ENCODE data around the gene TLN1.

The TLN1 gene

DNA sequence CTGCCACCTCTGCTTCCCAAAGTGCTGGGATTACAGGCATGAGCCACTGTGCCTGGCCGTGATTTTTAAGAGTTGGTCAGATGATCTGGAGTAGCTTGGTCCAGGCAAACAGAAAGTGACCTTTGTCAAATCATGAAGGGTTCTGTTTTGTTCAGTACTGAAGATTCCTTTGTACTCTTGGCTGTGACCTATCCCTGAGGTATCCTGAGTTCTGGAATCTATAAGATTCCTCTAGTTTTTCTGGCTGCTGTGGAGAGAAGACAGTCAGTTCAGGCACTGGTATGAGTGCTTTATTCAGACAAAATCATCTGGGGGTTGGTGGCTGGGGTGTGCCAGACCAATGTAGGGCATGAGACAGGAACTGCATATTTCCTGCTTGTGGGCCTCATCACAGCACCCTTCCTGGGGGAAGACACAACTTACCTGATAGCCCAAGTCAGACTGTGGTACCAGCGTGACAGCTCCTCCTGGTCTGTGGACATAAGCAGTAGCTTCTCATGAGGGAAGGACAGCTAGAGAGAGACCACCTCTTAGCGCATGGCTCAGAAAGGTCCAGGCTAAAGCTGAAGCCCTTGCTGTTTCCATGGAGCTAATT lies 70.1 kb downstream of the TLN1 start:
- ChIA-PET POLR2A (interaction anchor here (0.6 kb wide), 1 partner anchor 9 kb away, joined by 6 read pairs; no protein-coding TSS in a partner anchor), CTCF (interaction anchor here (0.8 to 12.2 kb wide), 19 partner anchors 8 to 198 kb away, joined by 3 to 138 read pairs (median 5); partner anchors contain the start of genes CREB3, SPAG8 and TPM2)
- DNase-seq (ENCODE audit: extremely low spot score): no peak
- TF ChIP-seq CTCF (IDR thresholded peaks at IDR 0.05; ENCODE audit: control extremely low read depth, extremely low read depth, low read depth, missing control alignments): no peak

DNA sequence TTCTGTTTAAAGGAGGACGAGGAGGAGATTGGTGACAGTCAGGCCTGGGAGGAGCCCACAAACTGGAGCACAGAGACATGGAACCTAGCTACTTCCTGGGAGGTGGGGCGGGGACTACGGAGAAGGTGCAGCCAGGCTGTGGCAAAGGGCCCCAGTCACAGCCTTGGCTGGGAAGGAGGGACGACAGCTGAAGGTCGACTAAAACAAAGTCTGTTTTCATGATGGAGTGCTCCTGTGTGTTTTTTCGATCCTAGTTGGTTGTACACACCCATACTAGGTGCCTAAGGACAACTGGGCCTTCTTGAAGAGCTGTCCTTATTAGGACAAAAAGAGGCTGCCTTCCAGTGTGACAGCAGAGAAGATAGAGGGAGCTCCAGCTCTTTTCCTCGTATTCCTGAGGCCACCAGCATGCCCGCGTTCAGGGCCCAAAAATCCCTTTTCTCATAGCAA lies 71.0 kb downstream of the TLN1 start:
- CTCF ChIA-PET: interaction anchor here (0.8 to 12.2 kb wide), 17 partner anchors 9 to 199 kb away, joined by 3 to 138 read pairs (median 5); partner anchors contain the start of genes CREB3, SPAG8 and TPM2
- POLR2A ChIA-PET: interaction anchor here (1.1 kb wide), 1 partner anchor 70 kb away, joined by 3 read pairs; no protein-coding TSS in a partner anchor
- TF ChIP-seq CTCF (IDR thresholded peaks at IDR 0.05; ENCODE audit: control extremely low read depth, extremely low read depth, low read depth, missing control alignments): peak; percentile 45
- DNase-seq (ENCODE audit: extremely low spot score): no peak

DNA sequence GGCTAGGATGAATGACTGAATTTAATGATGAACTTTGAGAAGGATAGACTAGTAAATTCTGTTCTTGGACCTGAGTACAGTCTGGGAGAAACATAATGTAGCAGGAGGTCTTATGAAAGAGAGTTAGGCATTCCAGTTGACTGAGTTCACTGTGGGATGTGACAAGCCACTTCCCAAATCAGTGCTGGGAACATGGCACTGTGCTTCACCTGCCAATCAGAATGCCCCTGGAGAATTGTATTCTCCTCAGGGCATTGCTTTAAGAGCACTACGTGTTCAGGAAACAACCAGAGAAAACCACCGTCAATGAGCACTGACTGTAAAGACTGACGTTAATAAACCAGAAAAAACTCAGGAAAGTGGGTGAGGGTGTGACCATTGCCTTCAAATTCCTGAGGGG lies 72.7 kb downstream of the TLN1 start:
- DNase-seq (ENCODE audit: extremely low spot score): no peak
- TF ChIP-seq CTCF (IDR thresholded peaks at IDR 0.05; ENCODE audit: control extremely low read depth, extremely low read depth, low read depth, missing control alignments): no peak
- ChIA-PET CTCF (interaction anchor here (0.7 to 12.2 kb wide), 19 partner anchors 8 to 167 kb away, joined by 3 to 138 read pairs (median 5); partner anchors contain the start of gene MSMP), POLR2A (no interaction called here)

DNA sequence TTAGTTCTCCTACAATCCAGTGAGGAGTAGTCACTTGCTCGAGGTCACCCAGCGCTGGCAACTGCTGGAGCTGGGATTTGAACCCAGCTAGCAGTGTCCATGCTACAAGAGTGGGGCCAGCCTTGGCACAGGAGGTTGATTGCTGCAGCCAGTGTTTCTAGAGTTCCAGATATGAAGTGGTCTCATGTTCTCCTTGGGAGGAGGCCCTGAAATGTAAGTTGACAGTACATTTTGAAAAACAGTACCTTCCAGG lies 73.1 kb downstream of the TLN1 start:
- no peak for TF ChIP-seq CTCF (IDR thresholded peaks at IDR 0.05; ENCODE audit: control extremely low read depth, extremely low read depth, low read depth, missing control alignments)
- CTCF ChIA-PET: interaction anchor here (0.7 to 12.2 kb wide), 21 partner anchors 9 to 167 kb away, joined by 3 to 138 read pairs (median 5); partner anchors contain the start of gene MSMP
- POLR2A ChIA-PET: no interaction called here
- DNase-seq (ENCODE audit: extremely low spot score): no peak

DNA sequence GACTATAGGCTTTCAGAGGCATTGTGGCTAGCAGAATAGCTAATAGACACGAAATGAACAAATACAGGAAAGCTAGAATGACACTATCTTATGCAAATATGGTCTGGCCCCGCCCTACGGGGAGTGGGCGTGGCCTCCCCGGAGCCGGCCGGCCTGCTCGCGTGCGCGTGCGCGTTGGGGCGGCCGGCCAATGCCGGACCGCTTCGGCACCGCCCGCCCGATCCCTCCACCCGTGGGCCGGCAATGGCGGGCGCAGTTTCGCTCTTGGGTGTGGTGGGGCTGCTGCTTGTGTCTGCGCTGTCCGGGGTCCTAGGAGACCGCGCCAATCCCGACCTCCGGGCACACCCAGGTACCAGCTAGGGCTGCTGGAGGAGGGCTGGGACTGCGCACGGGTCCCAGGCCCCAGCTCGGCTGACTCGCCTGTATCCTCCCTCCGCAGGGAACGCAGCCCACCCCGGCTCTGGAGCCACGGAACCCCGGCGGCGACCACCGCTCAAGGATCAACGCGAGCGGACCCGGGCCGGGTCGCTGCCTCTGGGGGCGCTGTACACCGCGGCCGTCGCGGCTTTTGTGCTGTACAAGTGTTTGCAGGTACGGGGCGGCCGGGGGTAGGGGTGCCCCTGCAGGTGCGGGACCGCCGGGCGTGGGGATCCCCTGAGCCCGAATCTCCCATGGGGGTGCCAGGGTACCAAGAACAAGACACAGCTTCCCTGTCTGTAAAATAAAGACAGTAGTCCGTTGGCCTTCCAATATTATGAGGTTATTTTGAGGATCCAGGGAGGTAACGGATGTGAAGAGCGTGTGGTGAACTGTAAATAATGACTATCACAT lies 73.6 kb downstream of the TLN1 start, which contains the start of gene CCDC107:
TSS of gene CCDC107 (plus strand) at position 156 of the 831 bp plus-strand sequence. CDS start at position 244, 88 bp downstream.
- peak; percentile 68 for TF ChIP-seq CTCF (IDR thresholded peaks at IDR 0.05; ENCODE audit: control extremely low read depth, extremely low read depth, low read depth, missing control alignments)
- DNase-seq (ENCODE audit: extremely low spot score): peak; percentile 97
- CTCF ChIA-PET: interaction anchor here (0.7 to 12.2 kb wide), 33 partner anchors 8 to 562 kb away, joined by 3 to 138 read pairs (median 5); partner anchors contain the start of genes FAM221B, GBA2, MSMP and PIGO
- POLR2A ChIA-PET: interaction anchor here (0.6 to 1.2 kb wide), 4 partner anchors 13 to 198 kb away, joined by 3 read pairs; partner anchors contain the start of gene TESK1

DNA sequence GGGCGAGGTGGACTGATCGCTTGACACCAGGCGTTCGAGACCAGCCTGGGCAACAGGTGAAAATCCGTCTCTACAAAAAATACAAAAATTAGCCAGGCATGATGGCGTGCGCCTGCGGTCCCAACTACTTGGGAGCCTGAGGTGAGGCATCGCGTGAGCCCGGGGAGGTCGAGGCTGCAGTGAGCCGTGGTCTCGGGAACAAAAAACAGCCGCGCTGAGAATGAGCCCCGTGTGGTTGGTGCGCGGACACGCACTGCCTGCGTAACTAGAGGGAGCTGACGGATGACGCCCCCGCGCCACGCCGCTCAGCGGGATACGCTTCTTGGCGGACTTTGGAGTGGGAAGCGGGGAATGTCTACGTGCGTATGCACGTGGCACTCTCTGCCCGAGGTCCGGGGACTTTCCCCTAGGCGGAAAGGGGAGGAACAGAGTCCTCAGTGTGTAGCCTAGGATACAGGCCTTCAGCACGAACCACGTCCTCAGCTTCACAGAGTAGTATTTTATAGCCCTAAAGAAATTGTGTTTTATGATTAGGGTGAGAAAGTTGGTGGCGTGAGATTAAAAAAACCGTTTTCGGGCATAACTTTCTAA lies 74.4 kb downstream of the TLN1 start, which contains the start of gene RMRP:
TSS of gene RMRP (minus strand) at position 474 of the 591 bp plus-strand sequence.
- CTCF ChIA-PET: interaction anchor here (0.9 to 12.2 kb wide), 26 partner anchors 8 to 561 kb away, joined by 3 to 138 read pairs (median 5); partner anchors contain the start of genes FAM221B, GBA2, MSMP and PIGO
- POLR2A ChIA-PET: interaction anchor here (0.6 to 1.2 kb wide), 5 partner anchors 12 to 199 kb away, joined by 3 read pairs; partner anchors contain the start of genes CREB3, TESK1 and TLN1
- no peak for TF ChIP-seq CTCF (IDR thresholded peaks at IDR 0.05; ENCODE audit: control extremely low read depth, extremely low read depth, low read depth, missing control alignments)
- DNase-seq (ENCODE audit: extremely low spot score): peak; percentile 92
